NCI-H345 (cell line): ENCODE results near the gene MUC2.

ENCODE experiments used
- DNase-seq: peaks from one replicate; lab custom pipeline; 2025; lab: John Stamatoyannopoulos, UW

The MUC2 gene

DNA sequence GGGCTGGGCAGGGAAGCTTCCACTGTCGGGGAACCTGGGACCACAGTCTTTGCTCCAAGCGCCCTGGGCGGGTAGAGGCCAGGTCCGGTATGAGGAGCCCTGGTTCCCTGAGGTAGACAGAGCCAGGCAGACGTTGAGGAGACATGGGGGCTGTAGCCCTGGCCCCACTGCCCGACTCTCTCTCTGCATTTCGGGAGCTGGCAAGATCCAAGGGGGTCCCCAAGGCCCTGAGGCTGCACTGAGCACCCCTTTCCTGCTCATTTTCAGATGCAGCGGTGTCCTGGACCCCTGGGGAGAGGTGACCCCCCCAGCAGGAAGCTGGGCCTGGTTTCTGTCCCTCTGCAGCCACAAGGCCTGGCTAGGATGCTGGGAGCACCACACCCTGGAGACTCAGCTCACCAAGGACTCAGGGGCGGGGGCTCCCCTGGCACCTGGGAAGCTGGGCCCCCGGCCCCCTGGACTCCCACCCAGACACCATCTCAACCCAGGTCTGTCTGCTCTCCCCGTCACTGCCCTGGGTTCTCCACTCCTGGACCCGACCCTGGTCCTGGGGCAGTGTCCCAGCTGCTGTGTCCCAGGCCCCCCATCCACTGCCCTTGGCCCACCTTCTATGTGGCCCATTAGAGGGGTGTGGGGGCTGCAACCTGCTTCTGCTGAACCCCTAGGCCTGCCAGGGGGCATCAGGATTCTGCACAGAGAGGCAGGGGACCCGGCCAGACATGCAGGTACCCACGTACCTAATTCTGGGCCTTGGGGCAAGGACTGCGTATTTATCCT, 23.1 kb upstream of the MUC2 start:
- DNase-seq = no peak

DNA sequence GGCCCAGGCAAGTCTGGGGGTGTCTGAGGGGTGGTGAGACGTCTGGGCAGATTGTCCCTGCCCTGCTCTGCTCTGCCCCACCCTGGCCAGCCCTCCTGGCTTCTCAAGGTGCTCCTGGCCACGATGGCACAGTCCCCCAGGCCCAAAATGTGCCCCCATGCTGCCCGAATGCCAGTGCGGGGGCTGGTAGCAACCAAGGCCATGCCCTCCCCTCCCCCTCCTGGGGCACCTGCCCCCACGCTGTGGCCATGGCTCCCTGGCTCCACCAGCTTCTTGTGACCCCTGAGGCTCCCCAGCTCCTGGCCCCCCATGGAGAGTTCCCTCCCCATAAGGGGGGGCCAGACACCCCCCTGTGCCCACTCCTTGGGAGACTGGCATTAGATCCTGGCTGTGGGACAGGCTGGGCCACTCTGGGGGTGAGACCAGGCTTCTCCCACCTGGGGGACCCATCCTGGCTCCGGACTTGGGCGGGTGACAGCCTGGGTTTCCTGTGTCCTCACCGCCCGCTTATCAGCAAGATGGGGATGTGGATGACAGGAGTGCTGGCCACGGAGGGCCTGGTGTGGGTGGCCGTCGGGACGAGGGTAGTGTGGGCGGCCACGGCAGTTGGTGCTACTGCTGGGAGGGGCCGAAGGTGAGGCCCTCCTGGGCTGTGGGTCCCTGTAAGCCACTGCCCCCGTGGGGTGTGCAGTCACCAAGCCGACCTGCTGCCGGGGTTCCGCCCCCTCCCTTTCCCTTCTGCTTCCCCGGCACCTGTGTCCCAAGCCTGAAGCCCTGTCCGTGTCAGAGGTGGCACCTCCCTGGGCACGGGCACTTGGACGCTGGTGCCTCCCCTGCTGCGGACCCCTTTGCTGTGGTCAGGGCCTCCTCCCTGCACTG, 22.3 kb upstream of the MUC2 start:
- DNase-seq = no peak

DNA sequence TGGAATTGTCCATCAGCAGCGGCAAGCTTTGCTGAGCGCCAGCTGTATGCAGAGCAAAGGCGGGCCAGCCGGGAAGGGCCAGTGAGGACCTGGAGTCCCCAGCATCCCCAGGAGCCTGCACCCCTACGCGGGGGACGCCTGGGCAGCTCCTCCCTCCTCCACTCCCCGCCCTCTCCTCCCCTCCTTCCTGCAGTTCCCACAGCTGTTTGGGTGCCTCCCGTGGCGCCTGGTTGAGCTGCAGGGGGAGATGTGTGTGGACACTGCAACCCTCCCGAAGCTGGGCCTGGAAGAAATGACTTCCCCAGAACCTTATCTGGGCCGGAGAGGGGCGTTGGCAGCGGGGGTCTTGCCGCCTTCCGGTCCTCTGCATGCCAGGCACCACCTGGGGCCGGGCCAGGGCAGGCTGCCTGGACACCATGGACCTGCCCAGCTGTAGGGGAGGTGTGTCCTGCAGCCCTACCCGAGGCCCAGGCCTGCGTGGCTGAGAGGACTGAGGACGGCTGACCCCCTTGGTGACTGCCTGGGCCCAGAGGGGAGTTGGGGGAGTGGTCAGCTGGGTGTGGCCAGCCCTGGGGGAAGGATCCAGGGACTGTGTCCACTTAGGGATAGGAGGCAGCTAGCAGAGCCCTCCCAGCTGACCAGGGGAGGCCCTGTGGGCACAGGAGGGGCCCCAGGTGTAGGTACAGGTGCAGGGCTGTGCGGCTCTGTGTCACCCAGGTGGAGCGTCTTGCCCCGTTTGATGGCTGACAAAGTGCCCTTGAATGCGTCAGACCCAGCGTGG, 21.4 kb upstream of the MUC2 start:
- DNase-seq = no peak

DNA sequence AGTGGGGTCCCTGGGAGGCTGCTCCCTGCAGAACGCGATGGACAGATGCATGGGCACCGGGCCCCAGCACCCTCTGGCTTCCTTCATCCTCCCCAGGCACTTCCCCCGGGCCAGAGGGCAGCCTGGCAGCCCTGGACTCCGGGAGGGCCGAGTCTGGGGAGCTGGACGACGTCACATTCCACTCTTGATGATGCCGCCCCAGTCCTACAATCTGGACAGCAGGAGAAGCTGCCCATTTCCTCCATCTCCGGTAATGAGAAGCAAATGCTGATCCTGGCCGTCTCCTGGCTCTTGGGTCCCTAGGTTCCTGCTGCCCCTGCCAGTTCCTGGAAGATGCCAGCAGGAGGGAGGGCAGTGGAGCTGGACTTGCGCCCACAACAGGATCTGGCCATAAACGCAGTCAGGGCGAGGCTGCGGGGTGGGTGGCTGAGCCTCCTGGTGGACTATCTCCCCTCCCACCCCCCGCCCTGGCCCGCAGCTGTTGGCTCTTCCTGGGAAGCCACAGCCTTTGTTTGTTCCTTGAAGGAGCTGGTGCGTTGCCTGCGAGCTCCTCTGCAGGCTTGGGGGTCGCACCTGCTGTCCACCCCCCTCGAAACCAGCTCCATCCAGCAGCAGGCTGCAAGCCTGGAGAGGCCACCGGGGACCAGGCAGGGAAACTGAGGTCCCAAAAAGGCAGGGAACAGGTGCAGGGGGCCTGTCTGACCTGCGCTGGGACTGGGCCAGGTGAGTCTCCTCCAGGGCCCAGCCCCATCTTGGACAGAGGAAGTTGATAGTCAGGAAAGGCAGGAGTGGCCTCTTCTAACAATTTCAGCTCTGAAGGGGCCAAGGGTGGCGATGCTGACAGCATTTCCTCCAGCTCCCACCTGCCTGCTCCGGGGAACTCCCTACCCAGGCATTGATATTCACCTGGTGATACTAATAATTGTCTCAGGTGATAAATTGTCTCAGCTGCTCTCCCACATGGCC, 20.2 kb upstream of the MUC2 start:
- no peak for DNase-seq

DNA sequence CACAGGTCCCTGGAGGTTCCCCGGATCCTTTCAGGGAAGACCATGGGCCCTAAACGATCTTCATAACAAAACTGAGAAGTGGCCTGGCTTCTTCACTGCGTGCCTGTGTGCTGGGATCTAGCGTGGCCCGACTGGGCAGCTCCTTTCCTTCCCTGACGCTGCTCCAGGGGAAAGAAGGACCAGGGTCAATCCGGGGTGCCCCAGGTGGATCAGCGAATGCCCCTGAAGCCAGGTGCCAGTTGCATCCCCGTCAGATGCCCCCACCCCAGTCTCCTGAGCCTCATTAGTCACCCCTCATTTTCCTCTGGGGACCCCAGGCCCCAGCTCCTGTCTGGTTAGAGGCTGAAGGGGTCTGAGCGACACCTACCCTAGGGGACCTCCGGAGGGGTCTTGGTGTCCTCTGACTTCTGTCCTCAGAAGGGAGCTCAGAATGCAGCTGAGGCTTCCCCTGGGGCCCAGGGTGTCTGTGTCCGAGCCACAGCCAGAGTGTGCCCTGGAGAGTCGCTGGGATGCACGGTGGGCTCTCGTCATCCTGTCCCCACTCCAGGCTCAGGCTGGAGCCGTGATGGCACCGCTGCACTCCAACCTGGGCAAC, 19.5 kb upstream of the MUC2 start:
- no peak for DNase-seq

DNA sequence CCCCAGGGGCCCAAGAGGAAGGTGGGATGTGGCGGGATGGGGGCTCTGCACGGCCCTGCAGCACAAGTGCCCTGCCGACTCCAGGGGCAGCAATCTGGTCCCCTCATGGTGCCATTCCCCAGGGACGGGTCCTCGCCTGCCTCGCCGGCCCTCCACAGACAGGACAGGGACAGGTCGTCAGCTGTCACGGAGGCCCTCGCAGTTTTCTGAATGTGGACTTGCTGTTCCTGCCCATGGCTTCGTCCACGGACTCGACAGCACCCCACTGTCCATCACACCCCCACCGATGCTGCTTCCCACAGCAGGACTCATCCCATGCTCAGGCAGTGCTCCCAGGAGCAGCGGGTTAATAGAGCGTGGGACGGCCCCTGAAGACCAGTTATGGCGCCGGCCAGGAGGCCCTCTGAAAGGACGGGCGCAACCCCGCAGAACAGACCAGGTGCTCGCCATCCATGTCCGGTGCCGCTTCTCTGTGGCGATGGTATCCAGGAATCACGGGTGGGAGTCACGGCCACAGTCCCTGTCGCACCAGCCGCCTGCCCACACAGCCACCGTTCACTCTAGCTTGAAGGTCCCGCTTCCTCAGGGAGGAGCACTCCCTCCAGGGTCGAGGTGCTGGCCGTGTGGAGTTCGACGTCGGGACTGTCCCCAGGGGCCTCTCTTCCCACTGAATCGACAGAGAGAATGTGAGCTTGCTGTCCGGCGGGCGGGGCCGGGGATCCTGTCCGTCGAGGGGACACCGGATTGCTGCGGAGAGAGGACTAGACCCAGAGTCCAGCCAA, 18.5 kb upstream of the MUC2 start:
- DNase-seq = no peak

DNA sequence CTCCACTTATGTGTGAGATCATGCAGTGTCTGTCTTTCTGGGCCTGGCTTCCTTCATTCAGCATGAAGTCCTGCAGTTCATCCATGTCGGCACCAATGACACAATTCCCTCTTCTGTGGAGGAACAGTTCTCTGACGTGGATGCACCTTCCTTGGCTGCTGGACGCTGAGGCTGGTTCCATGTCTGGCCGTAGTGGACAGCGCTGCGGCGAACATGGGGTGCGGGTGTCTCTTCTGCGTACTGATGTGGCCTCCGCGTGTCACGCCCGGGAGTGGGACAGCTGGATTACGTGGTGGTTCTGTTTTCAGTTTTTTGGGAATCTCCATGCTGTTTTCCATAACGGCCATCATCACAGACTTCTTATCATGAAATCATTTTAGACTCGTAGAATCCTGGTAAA, 16.9 kb upstream of the MUC2 start:
- no peak for DNase-seq

DNA sequence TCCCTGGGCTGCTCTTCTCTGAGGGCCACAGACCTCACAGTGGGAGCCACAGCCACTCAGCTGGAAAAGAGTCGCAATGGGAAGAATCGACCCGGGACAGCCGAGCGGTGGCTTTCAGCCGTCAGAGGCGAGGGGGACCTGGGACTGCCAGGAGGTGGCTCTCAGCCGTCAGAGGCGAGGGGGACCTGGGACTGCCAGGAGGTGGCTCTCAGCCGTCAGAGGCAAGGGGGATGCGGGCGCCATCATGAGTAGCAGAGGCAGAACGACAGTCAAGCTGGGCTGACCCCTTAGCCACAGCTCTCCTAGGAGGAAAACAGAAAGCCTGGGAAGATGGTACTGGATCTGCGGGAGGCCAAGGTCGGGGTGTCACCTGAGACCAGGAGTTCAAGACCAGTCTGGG, 14.9 kb upstream of the MUC2 start:
- DNase-seq = no peak

DNA sequence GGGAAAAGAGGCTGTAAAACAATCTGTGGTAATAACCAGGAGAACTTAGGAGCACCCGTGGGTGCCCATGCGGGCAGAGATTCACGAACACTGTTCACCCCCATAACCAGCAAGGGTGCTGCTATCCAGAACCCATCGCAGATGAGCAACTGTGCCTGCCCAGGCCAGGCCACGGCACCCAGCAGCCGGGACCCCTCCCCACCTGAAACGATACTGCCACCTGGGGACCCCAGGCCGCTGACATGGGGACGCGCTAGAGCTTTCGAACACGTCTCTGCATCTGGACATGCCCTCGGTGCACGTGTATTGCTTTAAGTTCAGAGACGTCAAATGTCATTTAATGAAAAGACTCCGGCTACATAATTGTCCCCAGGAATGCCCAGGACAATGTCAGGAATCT, 14.3 kb upstream of the MUC2 start:
- DNase-seq = no peak

DNA sequence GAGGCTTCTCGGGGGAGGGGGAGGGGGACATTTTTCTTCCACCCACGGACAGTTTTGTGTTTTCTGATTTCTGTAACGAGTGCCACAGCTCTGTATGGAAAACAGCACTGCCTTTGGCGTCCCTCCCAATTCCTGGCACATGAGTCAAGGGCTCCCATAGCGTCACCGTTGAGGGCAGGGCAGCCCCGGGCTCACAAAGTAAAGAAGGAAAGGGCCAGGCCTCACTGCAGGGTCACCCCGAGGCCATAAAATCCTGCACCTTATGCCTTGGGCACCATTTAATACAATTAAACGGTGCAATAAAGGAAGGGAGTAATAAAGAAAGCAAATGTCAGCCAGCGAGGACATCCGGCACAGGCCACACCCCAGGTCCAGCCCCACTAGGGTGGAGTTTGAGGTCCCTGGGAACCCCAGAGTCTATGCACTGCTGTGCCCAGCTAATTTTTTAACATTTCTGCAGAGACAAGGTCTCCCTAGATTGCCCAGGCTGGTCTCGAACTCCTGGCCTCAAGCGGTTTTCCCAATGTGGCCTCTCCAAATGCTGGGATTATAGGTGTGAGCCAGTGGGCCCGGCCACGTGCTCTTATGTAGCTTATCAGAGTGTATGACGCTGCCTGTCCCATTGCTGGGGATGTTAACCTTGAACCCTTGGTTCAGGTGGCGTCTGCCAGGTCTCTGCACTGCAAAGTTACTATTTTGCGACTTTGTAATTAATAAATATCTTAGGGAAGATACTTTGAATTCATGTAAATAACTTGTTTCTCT, 13.6 kb upstream of the MUC2 start:
- DNase-seq = no peak

DNA sequence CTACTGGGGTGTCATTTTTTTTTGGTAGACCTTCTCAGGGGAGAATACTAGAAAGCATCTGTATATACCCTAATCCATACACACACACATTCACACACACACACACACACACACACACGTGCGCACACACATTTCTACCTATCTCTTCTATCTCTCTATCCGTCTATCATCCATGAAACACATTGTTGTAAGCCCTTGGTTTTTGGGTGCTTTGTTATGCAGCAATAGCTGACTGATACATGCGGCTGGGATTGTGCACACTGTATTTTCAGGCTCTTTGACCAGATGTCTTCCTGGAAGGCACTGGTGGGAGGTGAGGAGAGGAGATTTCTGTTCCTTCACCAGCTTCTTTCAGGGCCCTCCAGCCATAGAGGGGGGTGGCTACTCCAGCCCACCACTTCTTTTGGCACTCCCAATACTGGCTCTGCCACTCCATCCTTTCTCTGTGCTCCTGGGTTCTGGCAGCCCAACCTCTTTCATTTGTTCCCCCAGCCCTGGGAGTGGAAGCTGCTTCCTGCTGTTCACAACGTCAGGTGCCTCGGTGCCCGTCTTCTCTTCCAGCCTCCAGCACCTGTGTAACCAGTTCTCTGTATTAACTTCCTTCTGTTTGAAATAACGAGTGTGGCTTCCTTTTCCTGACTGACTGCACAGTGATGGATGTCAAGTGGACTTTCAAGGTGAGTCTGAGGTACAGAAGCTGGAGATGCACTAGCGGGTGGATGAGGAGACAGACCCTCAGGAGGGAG, 12.4 kb upstream of the MUC2 start:
- no peak for DNase-seq

DNA sequence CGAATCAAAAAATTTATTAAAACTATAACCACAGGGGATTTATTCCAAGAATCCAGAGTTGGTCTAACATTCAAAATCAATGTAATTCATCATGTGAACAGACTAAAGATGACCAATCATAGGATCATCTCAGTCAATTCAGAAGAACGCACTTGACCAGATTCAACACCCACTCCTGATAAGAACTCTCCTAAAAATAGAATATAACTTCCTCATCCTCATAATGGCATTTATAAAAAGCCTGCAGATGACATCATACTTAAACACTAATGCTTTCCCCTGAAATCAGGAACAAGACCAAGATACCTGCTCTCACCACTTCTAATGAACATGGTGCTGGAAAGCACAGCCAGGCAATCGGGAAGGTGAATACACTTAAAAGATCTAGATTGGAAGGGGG, 10.5 kb upstream of the MUC2 start:
- DNase-seq = no peak

DNA sequence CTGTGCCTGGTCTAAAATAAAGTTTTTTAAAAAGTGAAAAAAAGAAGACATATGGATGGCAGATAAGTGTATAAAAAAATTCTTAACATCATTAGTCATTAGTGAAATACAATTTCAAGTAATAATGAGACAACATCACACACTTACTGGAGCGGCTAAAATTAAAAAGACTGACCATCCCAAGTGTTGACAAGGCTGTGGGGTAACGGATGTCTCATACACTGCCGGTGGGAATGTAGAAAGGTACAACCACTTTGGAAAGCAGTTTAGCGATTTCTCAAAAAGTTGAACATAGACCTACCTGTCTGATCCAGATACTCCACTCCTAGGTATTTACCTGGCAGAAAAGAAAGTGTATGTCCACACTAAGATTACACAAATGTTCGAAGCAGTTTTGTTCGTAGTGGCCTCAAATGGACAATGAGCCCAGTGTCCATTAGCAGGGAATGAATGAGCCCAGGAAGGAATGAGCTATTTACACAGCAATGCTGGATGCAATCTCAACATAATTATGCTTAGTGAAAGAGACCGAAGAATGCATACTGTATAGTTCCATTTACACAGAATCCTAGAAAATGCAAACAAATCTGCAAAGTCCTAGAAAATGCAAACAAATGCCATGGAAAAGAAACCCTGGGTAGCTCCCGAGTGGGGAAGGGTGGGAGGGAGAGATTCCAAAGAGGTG, 6.7 kb upstream of the MUC2 start:
- DNase-seq = no peak

DNA sequence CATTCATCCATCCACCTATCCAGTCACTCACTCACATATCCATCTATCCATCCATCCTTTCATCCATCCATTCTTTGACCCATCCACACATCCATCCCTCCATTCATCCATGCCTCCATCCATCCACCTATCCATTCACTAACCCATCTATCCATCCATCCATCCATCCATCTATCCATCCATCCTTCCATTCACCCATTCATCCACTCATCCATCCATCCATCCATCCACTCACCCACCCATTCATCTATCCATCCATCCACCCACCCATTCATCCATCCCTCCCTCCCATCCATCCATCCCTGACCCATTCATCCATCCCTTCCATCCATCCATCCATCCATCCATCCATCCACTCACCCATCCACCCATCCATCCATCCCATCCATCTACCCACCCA, 4.9 kb upstream of the MUC2 start:
- DNase-seq = no peak

DNA sequence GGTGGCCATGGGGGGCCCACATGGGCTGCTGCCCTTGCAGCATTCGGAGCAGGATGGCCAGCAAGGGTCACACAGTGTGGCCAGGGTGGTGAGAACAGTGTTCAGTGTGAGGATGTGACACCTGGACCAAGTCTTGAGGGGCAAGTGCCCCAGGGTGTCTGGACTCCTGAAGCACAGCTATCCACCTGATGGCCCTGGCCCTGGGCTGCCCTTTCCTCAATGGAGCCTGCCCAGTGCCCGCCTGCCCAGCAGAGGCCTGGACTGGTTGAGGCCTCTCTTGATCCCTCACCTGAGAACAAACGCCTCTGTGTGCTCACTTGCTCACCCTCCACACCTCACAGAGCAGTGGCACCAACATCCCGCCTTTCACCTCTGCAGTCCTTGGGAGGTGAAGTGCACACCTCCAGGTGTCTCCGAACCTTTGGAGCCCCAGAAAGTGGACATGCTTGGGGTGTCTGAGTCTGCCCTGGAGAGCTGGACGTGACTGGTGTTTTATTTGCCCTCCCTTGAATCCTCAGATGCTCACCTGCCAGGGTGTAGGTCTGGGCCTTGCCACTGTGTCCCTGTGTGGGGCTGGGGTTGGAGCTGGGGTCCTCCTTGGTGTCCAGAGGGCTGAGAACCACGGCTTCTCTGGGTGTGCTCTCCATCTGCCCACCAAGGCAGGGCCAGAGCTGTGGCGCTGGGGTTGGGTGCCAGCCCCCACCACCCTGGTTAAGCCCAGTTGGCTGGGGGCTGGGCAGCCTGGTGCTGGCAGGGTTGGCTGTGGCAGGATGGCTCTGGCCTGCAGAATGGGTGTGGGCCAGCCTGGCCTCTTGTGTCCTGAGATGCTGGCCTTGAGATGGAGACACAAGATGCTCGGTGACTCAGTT, 3.8 kb upstream of the MUC2 start:
- no peak for DNase-seq

DNA sequence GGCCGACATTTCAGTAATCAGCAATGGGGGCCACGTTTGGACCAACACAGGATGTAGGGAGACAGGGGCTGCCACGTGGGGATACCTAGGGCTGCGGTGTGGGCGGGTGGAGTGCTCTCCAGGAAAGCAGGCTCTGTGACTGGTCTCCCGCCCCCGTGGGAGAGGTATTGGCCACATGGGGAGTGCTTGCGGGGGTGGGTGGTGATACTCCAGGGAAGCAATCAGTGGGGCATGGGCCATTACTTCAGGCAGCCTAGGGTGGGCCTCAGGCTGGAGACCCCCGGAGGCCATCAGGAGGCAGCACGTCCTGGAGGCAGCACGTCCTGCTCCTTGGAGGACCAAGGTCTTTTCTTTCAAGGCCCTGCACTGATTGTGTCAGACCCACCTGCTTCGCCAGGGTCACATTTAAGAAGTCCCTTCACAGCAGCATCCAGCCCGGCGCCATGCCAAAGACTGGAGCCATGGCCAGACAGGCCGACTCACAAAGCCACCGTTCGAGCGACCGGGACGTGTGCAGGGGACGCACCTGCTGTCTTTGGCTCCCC, 3.0 kb upstream of the MUC2 start:
- no peak for DNase-seq
